Thymus (tissue), 11 donors: Measurements from ENCODE around the gene RAD51B. TPM values are rescaled to one million over a fixed set of nuclear protein-coding genes. Genes with fewer than 3 reads are reported as not detected.
A peak's percentile ranks its signal among the peaks of the same experiment; 100 is the strongest.

Experiments used
- DNase-seq, 9 donors: peaks; one replicate each; pipeline ENCODE4 v3.0.0-alpha.2; 2013; ENCODE audit warnings: low spot score in 9 of 9, low read depth in 6 of 9, missing footprints in 1 of 9
- H3K27ac ChIP-seq, 2 donors: one replicate each; pipeline ENCODE4 v1.5.1; 2013; ENCODE audit warnings: control low read depth in 1 of 2, low read depth in 1 of 2, low read length in 1 of 2, mild to moderate bottlenecking in 1 of 2, moderate library complexity in 1 of 2
- H3K27me3 ChIP-seq, 2 donors: one replicate each; pipeline ENCODE4 v1.5.1; 2013; ENCODE audit warnings: low read length in 1 of 2; ENCODE audit not compliant: control insufficient read depth in 2 of 2, insufficient read depth in 1 of 2
- H3K36me3 ChIP-seq, 2 donors: one replicate each; pipeline ENCODE4 v1.5.1; 2013; ENCODE audit warnings: low read length in 1 of 2, mild to moderate bottlenecking in 1 of 2, moderate library complexity in 1 of 2; ENCODE audit not compliant: control insufficient read depth in 2 of 2, insufficient read depth in 2 of 2
- H3K4me1 ChIP-seq, 2 donors: one replicate each; pipeline ENCODE4 v1.5.1; 2013; ENCODE audit warnings: low read length in 2 of 2; ENCODE audit not compliant: control insufficient read depth in 2 of 2, insufficient read depth in 2 of 2
- H3K4me3 ChIP-seq, 2 donors: one replicate each; pipeline ENCODE4 v1.5.1; 2013; ENCODE audit warnings: low read length in 2 of 2, control low read depth in 1 of 2, mild to moderate bottlenecking in 1 of 2
- H3K9me3 ChIP-seq, 2 donors: one replicate each; pipeline ENCODE4 v1.5.1; 2013; ENCODE audit warnings: low read length in 1 of 2, mild to moderate bottlenecking in 1 of 2; ENCODE audit not compliant: control insufficient read depth in 2 of 2, insufficient read depth in 1 of 2
- WGBS: extraction: QIAGEN DNeasy Blood & Tissue Kit; methylation state at CpG from one replicate; pipeline ENCODE4 v1.1.7; 2013; 5-methylcytosine and 5-hydroxymethylcytosine counted together
- polyA plus RNA-seq: library from polyadenylated mRNA; stranded (reverse); fragments of 200-250 nt; gene quantifications from one replicate; pipeline ENCODE4 v1.2.3, GENCODE V29; 2013
- total RNA-seq: library from RNA; stranded (reverse); fragments of 120-200 nt; gene quantifications from one replicate; pipeline ENCODE4 v1.2.4, GENCODE V29; 2013
- donor health status: healthy.

The RAD51B gene
- total and polyA plus RNA-seq, 2 donors = 7.8 to 17.8 TPM

- no peak overlapping the region for H3K4me3 ChIP-seq
- DNase-seq = no peak
- no peaks in the 10 kb centered on the region for H3K9me3 ChIP-seq
- 97% methylated on average over 4 of the region's 4 CpGs for WGBS
- H3K27me3 ChIP-seq = no peaks in the 10 kb centered on the region
- no peaks in the 10 kb centered on the region for H3K36me3 ChIP-seq
- H3K27ac ChIP-seq = no peak overlapping the region
- peaks cover 0 to 5% of the 10 kb centered on the region in 2 donors for H3K4me1 ChIP-seq
These were observed 652.5 kb downstream of the RAD51B start for GRCh38 chr14:68471964-68472508.

- Histone ChIP-seq H3K4me3 (no peak overlapping the region), H3K27ac (no peak overlapping the region), H3K27me3 (no peaks in the 10 kb centered on the region), H3K36me3 (no peaks in the 10 kb centered on the region), H3K9me3 (no peaks in the 10 kb centered on the region), H3K4me1 (peaks cover 0 to 8% of the 10 kb centered on the region in 2 donors)
- no peak for DNase-seq
- 89% methylated on average over 4 of the region's 4 CpGs for WGBS
These were observed 653.5 kb downstream of the RAD51B start for GRCh38 chr14:68473069-68473468.

- Histone ChIP-seq H3K27ac (no peak overlapping the region), H3K4me1 (peaks cover 0 to 8% of the 10 kb centered on the region in 2 donors), H3K27me3 (no peaks in the 10 kb centered on the region), H3K9me3 (no peaks in the 10 kb centered on the region), H3K4me3 (no peak overlapping the region), H3K36me3 (no peaks in the 10 kb centered on the region)
- DNase-seq = no peak
- 95% methylated on average over 2 of the region's 2 CpGs for WGBS
These were observed 654.2 kb downstream of the RAD51B start for GRCh38 chr14:68473794-68474193.

- H3K9me3 ChIP-seq = no peaks in the 10 kb centered on the region
- H3K4me3 ChIP-seq = no peak overlapping the region
- H3K27me3 ChIP-seq = no peaks in the 10 kb centered on the region
- 96% methylated on average over 4 of the region's 4 CpGs for WGBS
- no peak overlapping the region for H3K27ac ChIP-seq
- no peaks in the 10 kb centered on the region for H3K36me3 ChIP-seq
- H3K4me1 ChIP-seq = peaks cover 0 to 8% of the 10 kb centered on the region in 2 donors
- DNase-seq = no peak
These were observed 655.2 kb downstream of the RAD51B start for GRCh38 chr14:68474741-68475140.

- Histone ChIP-seq H3K9me3 (no peaks in the 10 kb centered on the region), H3K4me3 (no peak overlapping the region), H3K27ac (no peak overlapping the region), H3K27me3 (no peaks in the 10 kb centered on the region), H3K4me1 (peaks cover 0 to 8% of the 10 kb centered on the region in 2 donors), H3K36me3 (no peaks in the 10 kb centered on the region)
- no peak for DNase-seq
These were observed 656.2 kb downstream of the RAD51B start for GRCh38 chr14:68475802-68476201.

- no peaks in the 10 kb centered on the region for H3K36me3 ChIP-seq
- 79% methylated on average over 10 of the region's 10 CpGs for WGBS
- H3K27me3 ChIP-seq = no peaks in the 10 kb centered on the region
- H3K9me3 ChIP-seq = no peaks in the 10 kb centered on the region
- DNase-seq = peak in 1 of 9 donors; percentile 46
- peaks cover 0 to 8% of the 10 kb centered on the region in 2 donors for H3K4me1 ChIP-seq
- H3K27ac ChIP-seq = peak overlapping the region; percentile 26 to 32
- H3K4me3 ChIP-seq = no peak overlapping the region
These were observed 656.9 kb downstream of the RAD51B start for GRCh38 chr14:68476212-68477109.

GRCh38 chr14:68477110-68477455, 657.5 kb downstream of the RAD51B start:
- no peak for DNase-seq
- Histone ChIP-seq H3K27me3 (no peaks in the 10 kb centered on the region), H3K4me3 (no peak overlapping the region), H3K9me3 (no peaks in the 10 kb centered on the region), H3K4me1 (peaks cover 0 to 8% of the 10 kb centered on the region in 2 donors), H3K36me3 (no peaks in the 10 kb centered on the region), H3K27ac (peak overlapping the region; percentile 26 to 32)
- WGBS = 98% methylated on average over 4 of the region's 4 CpGs

GRCh38 chr14:68477461-68478085, 658.0 kb downstream of the RAD51B start:
- no peak for DNase-seq
- Histone ChIP-seq H3K36me3 (no peaks in the 10 kb centered on the region), H3K4me1 (peaks cover 0 to 8% of the 10 kb centered on the region in 2 donors), H3K27me3 (no peaks in the 10 kb centered on the region), H3K4me3 (no peak overlapping the region), H3K27ac (peak overlapping the region in 1 of 2 donors; percentile 26), H3K9me3 (no peaks in the 10 kb centered on the region)
- 96% methylated on average over 8 of the region's 8 CpGs for WGBS

GRCh38 chr14:68479247-68479646, 659.7 kb downstream of the RAD51B start:
- Histone ChIP-seq H3K36me3 (no peaks in the 10 kb centered on the region), H3K9me3 (no peaks in the 10 kb centered on the region), H3K4me1 (peaks cover 11 to 23% of the 10 kb centered on the region in 2 donors), H3K27ac (no peak overlapping the region), H3K4me3 (no peak overlapping the region), H3K27me3 (no peaks in the 10 kb centered on the region)
- DNase-seq = no peak
- WGBS = 95% methylated on average over 3 of the region's 3 CpGs
